ENCODE data around the gene MGLL. TPM values are rescaled to one million over a fixed set of nuclear protein-coding genes. Genes with fewer than 3 reads are reported as not detected.

Gene MGLL
- 1 to 10 TPM; 3.3 to 3.4 TPM for total RNA-seq

GRCh38 chr3:127822041-127822681, at the start of gene MGLL:
TSS of gene MGLL (minus strand) at chr3:127822515. CDS start at chr3:127822318, 197 bp downstream.

GRCh38 chr3:127672429-127673190, 149.7 kb downstream of the MGLL start, which contains the start of gene ABTB1:
TSS of gene ABTB1 (plus strand) at chr3:127672952. CDS start at chr3:127673026, 74 bp downstream.

Other genes with a start within 250 kb of the MGLL start
- gene TPRA1, start 231.8 kb downstream of the MGLL start, total RNA-seq = 10 to 100 TPM; 44.7 to 57.9 TPM
- gene MCM2, start 224.1 kb downstream of the MGLL start, total RNA-seq = 100 to 1,000 TPM in 1 of 2 donors, 10 to 100 TPM in 1; 25.8 to 108 TPM
- gene PODXL2, start 193.3 kb downstream of the MGLL start, total RNA-seq = 10 to 100 TPM; 12.7 to 13.8 TPM
- 1 to 10 TPM; 4.0 to 4.1 TPM for gene ABTB1, start 149.6 kb downstream of the MGLL start, total RNA-seq
- gene KBTBD12, start 92.7 kb upstream of the MGLL start, total RNA-seq = not detected
- gene SEC61A1, start 229.9 kb upstream of the MGLL start, total RNA-seq = 100 to 1,000 TPM; 149 to 176 TPM

All from melanocyte of skin (primary cell).